B cell (primary cell): Measurements from ENCODE around the gene SCAF11.
"Not testable (repeated sequence)": the region's sequence is repeated elsewhere in the genome, so short reads cannot be mapped to it uniquely, and the experiment has no call there.

Source experiments
- CTCF ChIP-seq: fragments of 200-600 bp; IDR thresholded peaks from one replicate; pipeline ENCODE4 v1.8.0; 2022; ENCODE audit warnings: antibody characterized with exemption, mild to moderate bottlenecking
- EZH2 ChIP-seq: IDR thresholded peaks from 2 replicates; pipeline ENCODE4 v1.6.1; 2012; ENCODE audit warnings: borderline replicate concordance, low read depth, mild to moderate bottlenecking, moderate library complexity, low read length; ENCODE audit not compliant: insufficient read depth, poor library complexity, severe bottlenecking

- not testable (repeated sequence) for TF ChIP-seq CTCF, EZH2
These were observed 9.7 kb upstream of the SCAF11 start for GRCh38 chr12:46000076-46000475.
